ENCODE results near the gene HIKESHI.
"Not testable (repeated sequence)": the region's sequence is repeated elsewhere in the genome, so short reads cannot be mapped to it uniquely, and the experiment has no call there.

HIKESHI gene

GRCh38 chr11:86291466-86292262 is 10.4 kb upstream of the HIKESHI start:
- TF ChIP-seq POLR2AphosphoS5 (IDR thresholded peaks at IDR 0.05; ENCODE audit: low read depth, low read length) (no peak), PAX5 (IDR thresholded peaks at IDR 0.05; ENCODE audit: insufficient read depth, low read length, severe bottlenecking) (no peak), POU2F2 (IDR thresholded peaks at IDR 0.05; ENCODE audit: low read depth, low read length) (no peak), TAF1 (IDR thresholded peaks at IDR 0.05; ENCODE audit: low read depth, low read length) (no peak), SPI1 (IDR thresholded peaks at IDR 0.05; ENCODE audit: low read depth, low read length) (no peak), POLR2A (IDR thresholded peaks at IDR 0.05; ENCODE audit: low read depth, low read length) (no peak)
- peak; percentile 16 for DNase-seq (ENCODE audit: insufficient read length, low spot score)
- FAIRE-seq, result peak; percentile 77

GRCh38 chr11:86292912-86293616 is 9.0 kb upstream of the HIKESHI start:
- DNase-seq (ENCODE audit: insufficient read length, low spot score) (no peak), FAIRE-seq (no peak)
- TF ChIP-seq TAF1 (IDR thresholded peaks at IDR 0.05; ENCODE audit: low read depth, low read length) (no peak), POLR2A (IDR thresholded peaks at IDR 0.05; ENCODE audit: low read depth, low read length) (no peak), SPI1 (IDR thresholded peaks at IDR 0.05; ENCODE audit: low read depth, low read length) (no peak), PAX5 (IDR thresholded peaks at IDR 0.05; ENCODE audit: insufficient read depth, low read length, severe bottlenecking) (no peak), POU2F2 (IDR thresholded peaks at IDR 0.05; ENCODE audit: low read depth, low read length) (no peak), POLR2AphosphoS5 (IDR thresholded peaks at IDR 0.05; ENCODE audit: low read depth, low read length) (no peak)

DNA sequence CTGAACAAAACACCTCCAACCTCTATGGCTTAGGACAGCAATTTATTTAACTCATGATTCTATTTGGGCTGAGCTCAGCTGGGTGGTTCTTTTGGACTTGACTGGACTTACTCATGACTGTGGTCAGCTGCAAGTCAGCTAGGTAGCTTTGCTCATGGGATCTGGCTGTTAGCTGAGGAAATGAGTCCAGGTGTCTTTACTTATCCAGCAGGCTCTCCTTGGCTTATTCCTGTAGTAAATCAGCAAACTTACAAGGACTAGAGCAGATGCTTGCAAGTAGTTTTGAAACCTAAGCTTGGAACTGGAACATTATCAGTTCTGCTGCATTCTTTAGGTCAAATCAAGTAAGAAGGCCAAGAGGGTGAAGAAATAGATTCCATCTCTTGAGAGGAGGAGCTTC is 8.0 kb upstream of the HIKESHI start:
- FAIRE-seq (no peak), DNase-seq (ENCODE audit: insufficient read length, low spot score) (no peak)
- TF ChIP-seq POLR2AphosphoS5 (IDR thresholded peaks at IDR 0.05; ENCODE audit: low read depth, low read length), result no peak
- no peak for TF ChIP-seq SPI1 (IDR thresholded peaks at IDR 0.05; ENCODE audit: low read depth, low read length)
- TF ChIP-seq POLR2A (IDR thresholded peaks at IDR 0.05; ENCODE audit: low read depth, low read length), result no peak
- TF ChIP-seq POU2F2 (IDR thresholded peaks at IDR 0.05; ENCODE audit: low read depth, low read length), result no peak
- no peak for TF ChIP-seq PAX5 (IDR thresholded peaks at IDR 0.05; ENCODE audit: insufficient read depth, low read length, severe bottlenecking)
- no peak for TF ChIP-seq TAF1 (IDR thresholded peaks at IDR 0.05; ENCODE audit: low read depth, low read length)

DNA sequence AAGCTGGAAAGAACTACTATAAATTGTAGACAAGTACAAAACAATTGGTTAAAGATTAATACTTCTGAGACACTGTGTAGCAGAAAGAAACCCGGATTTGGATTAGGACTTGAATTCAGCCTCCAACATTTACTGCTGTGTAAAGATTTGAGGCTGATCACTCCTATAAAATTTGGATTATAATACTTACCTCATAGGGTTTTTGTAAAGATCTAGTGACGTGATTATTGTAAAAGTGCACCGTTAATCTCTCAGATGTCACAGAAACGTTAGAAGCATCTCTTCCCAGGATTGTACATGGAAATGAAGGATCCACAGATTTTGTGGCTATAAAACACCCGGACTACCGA is 323 bp upstream of the HIKESHI start:
- no peak for DNase-seq (ENCODE audit: insufficient read length, low spot score)
- FAIRE-seq, result no peak
- TF ChIP-seq SPI1 (IDR thresholded peaks at IDR 0.05; ENCODE audit: low read depth, low read length) (no peak), TAF1 (IDR thresholded peaks at IDR 0.05; ENCODE audit: low read depth, low read length) (no peak), POLR2AphosphoS5 (IDR thresholded peaks at IDR 0.05; ENCODE audit: low read depth, low read length) (no peak), PAX5 (IDR thresholded peaks at IDR 0.05; ENCODE audit: insufficient read depth, low read length, severe bottlenecking) (no peak), POLR2A (IDR thresholded peaks at IDR 0.05; ENCODE audit: low read depth, low read length) (no peak), POU2F2 (IDR thresholded peaks at IDR 0.05; ENCODE audit: low read depth, low read length) (no peak)

GRCh38 chr11:86303257-86303656 is 1.2 kb downstream of the HIKESHI start:
- TF ChIP-seq POLR2A (IDR thresholded peaks at IDR 0.05; ENCODE audit: low read depth, low read length) (no peak), TAF1 (IDR thresholded peaks at IDR 0.05; ENCODE audit: low read depth, low read length) (no peak), POU2F2 (IDR thresholded peaks at IDR 0.05; ENCODE audit: low read depth, low read length) (no peak), POLR2AphosphoS5 (IDR thresholded peaks at IDR 0.05; ENCODE audit: low read depth, low read length) (no peak)
- FAIRE-seq (no peak), DNase-seq (ENCODE audit: insufficient read length, low spot score) (no peak)

- DNase-seq (ENCODE audit: insufficient read length, low spot score); FAIRE-seq: not testable (repeated sequence)
These were observed 6.7 kb downstream of the HIKESHI start for GRCh38 chr11:86308710-86309109.

- no peak for TF ChIP-seq POU2F2 (IDR thresholded peaks at IDR 0.05; ENCODE audit: low read depth, low read length)
- no peak for TF ChIP-seq SPI1 (IDR thresholded peaks at IDR 0.05; ENCODE audit: low read depth, low read length)
- TF ChIP-seq TAF1 (IDR thresholded peaks at IDR 0.05; ENCODE audit: low read depth, low read length), result no peak
- TF ChIP-seq POLR2A (IDR thresholded peaks at IDR 0.05; ENCODE audit: low read depth, low read length), result no peak
- no peak for DNase-seq (ENCODE audit: insufficient read length, low spot score)
- peak; percentile 70 for FAIRE-seq
These were observed 11.8 kb downstream of the HIKESHI start for GRCh38 chr11:86313793-86314192.

GRCh38 chr11:86314636-86315035 is 12.6 kb downstream of the HIKESHI start:
- DNase-seq (ENCODE audit: insufficient read length, low spot score), result no peak
- no peak for FAIRE-seq
- TF ChIP-seq TAF1 (IDR thresholded peaks at IDR 0.05; ENCODE audit: low read depth, low read length) (no peak), SPI1 (IDR thresholded peaks at IDR 0.05; ENCODE audit: low read depth, low read length) (no peak), POLR2AphosphoS5 (IDR thresholded peaks at IDR 0.05; ENCODE audit: low read depth, low read length) (no peak), POLR2A (IDR thresholded peaks at IDR 0.05; ENCODE audit: low read depth, low read length) (no peak), PAX5 (IDR thresholded peaks at IDR 0.05; ENCODE audit: insufficient read depth, low read length, severe bottlenecking) (no peak), POU2F2 (IDR thresholded peaks at IDR 0.05; ENCODE audit: low read depth, low read length) (no peak)

- no peak for FAIRE-seq
- no peak for DNase-seq (ENCODE audit: insufficient read length, low spot score)
- TF ChIP-seq TAF1 (IDR thresholded peaks at IDR 0.05; ENCODE audit: low read depth, low read length), result no peak
- TF ChIP-seq POLR2A (IDR thresholded peaks at IDR 0.05; ENCODE audit: low read depth, low read length), result no peak
- no peak for TF ChIP-seq POU2F2 (IDR thresholded peaks at IDR 0.05; ENCODE audit: low read depth, low read length)
- no peak for TF ChIP-seq PAX5 (IDR thresholded peaks at IDR 0.05; ENCODE audit: insufficient read depth, low read length, severe bottlenecking)
- TF ChIP-seq POLR2AphosphoS5 (IDR thresholded peaks at IDR 0.05; ENCODE audit: low read depth, low read length), result no peak
- TF ChIP-seq SPI1 (IDR thresholded peaks at IDR 0.05; ENCODE audit: low read depth, low read length), result no peak
These were observed 33.2 kb downstream of the HIKESHI start for GRCh38 chr11:86335131-86335767.
